HepG2 (cell line): ENCODE measurements around the gene NPB. TPM values are rescaled to one million over a fixed set of nuclear protein-coding genes. Genes with fewer than 3 reads are reported as not detected.

Experiments used
- AGO2 ChIP-seq: fragments of 200-400 bp; formaldehyde crosslinking; optimal IDR thresholded peaks from 2 replicates; pipeline ENCODE3; 2017; ENCODE audit warnings: mild to moderate bottlenecking, low read depth, low read length, moderate library complexity
- BRD4 ChIP-seq: sonication (generic); formaldehyde crosslinking; IDR thresholded peaks from 2 replicates; pipeline ENCODE4 v1.4.0; 2020; ENCODE audit warnings: missing genetic modification reagents
- GABPA ChIP-seq, 2 experiments: IDR thresholded peaks; 2 replicates each; pipeline ENCODE4 v1.6.1; 2011 to 2016; ENCODE audit warnings: low read depth in 2 of 2, low read length in 1 of 2, missing biosample characterization in 1 of 2, missing genetic modification characterization in 1 of 2
- HNRNPL ChIP-seq: fragments of 200-400 bp; formaldehyde crosslinking; IDR thresholded peaks from 2 replicates; pipeline ENCODE4 v1.6.1; 2017; ENCODE audit warnings: mild to moderate bottlenecking, low read depth, low read length
- KLF15 ChIP-seq: sonication (generic); formaldehyde crosslinking; IDR thresholded peaks from 2 replicates; pipeline ENCODE4 v1.8.1; 2023; ENCODE audit warnings: borderline replicate concordance, mild to moderate bottlenecking, inconsistent platforms, missing genetic modification reagents, mixed read lengths
- KLF16 ChIP-seq, 2 experiments: sonication (generic) in 1 of 2; formaldehyde crosslinking in 1 of 2; IDR thresholded peaks; 2 replicates each; pipeline versions ENCODE4 v1.6.1 to v1.8.0; 2016 to 2023; ENCODE audit warnings: missing genetic modification reagents in 2 of 2, missing compliant biosample characterization in 1 of 2
- NCOR1 ChIP-seq: fragments of 200-600 bp; sonication (generic); IDR thresholded peaks from 2 replicates; pipeline ENCODE4 v1.7.0; 2017; ENCODE audit warnings: antibody characterized with exemption, low read length, borderline replicate concordance
- RBFOX2 ChIP-seq: fragments of 200-400 bp; formaldehyde crosslinking; IDR thresholded peaks from 2 replicates; pipeline ENCODE4 v1.6.1; 2017; ENCODE audit warnings: low read depth, mild to moderate bottlenecking, low read length
- SALL1 ChIP-seq: sonication (generic); formaldehyde crosslinking; IDR thresholded peaks from 2 replicates; pipeline ENCODE4 v1.8.0; 2022; ENCODE audit warnings: mild to moderate bottlenecking, missing genetic modification reagents
- STAT5B ChIP-seq: sonication (generic); formaldehyde crosslinking; IDR thresholded peaks from 2 replicates; pipeline ENCODE4 v1.4.0; 2020; ENCODE audit warnings: missing genetic modification reagents
- ZBTB14 ChIP-seq: sonication (generic); formaldehyde crosslinking; IDR thresholded peaks from 2 replicates; pipeline ENCODE4 v1.4.0; 2020; ENCODE audit warnings: missing genetic modification reagents
- ZC3H13 ChIP-seq: sonication (generic); formaldehyde crosslinking; IDR thresholded peaks from 2 replicates; pipeline ENCODE4 v1.8.1; 2023; ENCODE audit warnings: mild to moderate bottlenecking, missing genetic modification reagents, moderate library complexity
- ZNF274 ChIP-seq: sonication (generic); formaldehyde crosslinking; IDR thresholded peaks from 2 replicates; pipeline ENCODE4 v1.5.1; 2020; ENCODE audit warnings: mild to moderate bottlenecking, missing genetic modification reagents
- ZNF280B ChIP-seq: sonication (generic); formaldehyde crosslinking; IDR thresholded peaks from 2 replicates; pipeline ENCODE4 v1.5.0; 2020; ENCODE audit warnings: missing genetic modification reagents, mild to moderate bottlenecking, borderline replicate concordance
- ZNF350 ChIP-seq: sonication (generic); formaldehyde crosslinking; IDR thresholded peaks from 2 replicates; pipeline ENCODE4 v1.4.0; 2020; ENCODE audit warnings: mild to moderate bottlenecking, low read depth, missing genetic modification reagents, borderline replicate concordance
- ZNF704 ChIP-seq: sonication (generic); formaldehyde crosslinking; IDR thresholded peaks from 2 replicates; pipeline ENCODE4 v1.8.1; 2023; ENCODE audit warnings: mild to moderate bottlenecking, inconsistent platforms, moderate library complexity, missing genetic modification reagents, borderline replicate concordance
- ZNF839 ChIP-seq: sonication (generic); formaldehyde crosslinking; IDR thresholded peaks from 2 replicates; pipeline ENCODE4 v1.4.0; 2020; ENCODE audit warnings: missing genetic modification reagents, mild to moderate bottlenecking, borderline replicate concordance
- polyA plus RNA-seq, 8 experiments: library from polyadenylated mRNA; depleted of rRNA in 3 of 8; stranded (reverse) in 7 of 8; unstranded in 1 of 8; fragments of >200 nt; fragmentation: Illumina TruSeq in 4 of 8; extraction: Trizol in 4 of 8; gene quantifications; 2 replicates each; pipeline versions ENCODE4 v1.2.1 to v1.2.3, GENCODE V29; 2011 to 2016; ENCODE audit warnings: low read depth in 4 of 8, missing spikeins in 1 of 8, mixed read lengths in 1 of 8; ENCODE audit not compliant: insufficient read depth in 1 of 8
- total RNA-seq, 5 experiments: library from RNA; depleted of rRNA; stranded (reverse); fragments of >200 nt; fragmentation: Illumina TruSeq; extraction: Trizol; gene quantifications; 2 replicates each; pipeline ENCODE4 v1.2.3, GENCODE V29; 2016; ENCODE audit warnings: low read depth in 1 of 5
- TF ChIP-seq, protein P1 (sequence below): sonication (generic); formaldehyde crosslinking; IDR thresholded peaks from 2 replicates; pipeline ENCODE4 v1.5.1; 2020; ENCODE audit warnings: missing genetic modification reagents, mild to moderate bottlenecking, borderline replicate concordance

The NPB gene
- total and polyA plus RNA-seq, 2 of the 13 experiments (the other 11 are each of a cell fraction or from before 2014, with no cell fraction given), result 0.11 to 0.93 TPM

DNA sequence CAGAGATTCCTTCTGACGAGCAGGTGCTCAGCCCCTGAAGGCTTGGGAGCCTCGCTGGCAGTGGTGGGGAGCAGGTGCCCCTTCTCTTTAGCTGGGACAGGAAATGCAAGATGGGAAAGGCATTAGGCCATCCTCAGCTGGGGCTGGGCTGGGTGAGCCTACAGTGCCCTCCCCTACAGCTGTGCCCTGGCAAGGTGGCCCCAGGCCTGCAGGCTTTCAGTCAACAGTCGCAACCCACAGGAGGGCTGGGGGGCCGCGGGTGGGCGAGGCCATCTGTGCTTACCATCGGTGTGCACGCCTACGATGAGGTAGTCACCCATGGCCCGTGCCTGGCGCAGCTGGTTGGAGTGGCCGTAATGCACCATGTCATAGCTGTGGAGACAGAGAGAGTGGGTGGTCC, 7.2 kb downstream of the NPB start (continued):
- no peak for TF ChIP-seq NCOR1
- peak; percentile 18; the same call in 1 of the 2 replicates for TF ChIP-seq ZNF350 (CRISPR knock-in tag)
- peak; percentile 27; the same call in 1 of the 2 replicates for TF ChIP-seq KLF15 (CRISPR knock-in tag)
- TF ChIP-seq ZC3H13, result 0 out of 2 replicates have a peak, but pooled peaks have one; percentile 43
- peak; percentile 78 for TF ChIP-seq AGO2
- 0 out of 2 replicates have a peak, but pooled peaks have one; percentile 9 for TF ChIP-seq ZBTB14 (CRISPR knock-in tag)
- 0 out of 2 replicates have a peak, but pooled peaks have one; percentile 14 for TF ChIP-seq ZNF280B (CRISPR knock-in tag)
- TF ChIP-seq, protein P1, sequence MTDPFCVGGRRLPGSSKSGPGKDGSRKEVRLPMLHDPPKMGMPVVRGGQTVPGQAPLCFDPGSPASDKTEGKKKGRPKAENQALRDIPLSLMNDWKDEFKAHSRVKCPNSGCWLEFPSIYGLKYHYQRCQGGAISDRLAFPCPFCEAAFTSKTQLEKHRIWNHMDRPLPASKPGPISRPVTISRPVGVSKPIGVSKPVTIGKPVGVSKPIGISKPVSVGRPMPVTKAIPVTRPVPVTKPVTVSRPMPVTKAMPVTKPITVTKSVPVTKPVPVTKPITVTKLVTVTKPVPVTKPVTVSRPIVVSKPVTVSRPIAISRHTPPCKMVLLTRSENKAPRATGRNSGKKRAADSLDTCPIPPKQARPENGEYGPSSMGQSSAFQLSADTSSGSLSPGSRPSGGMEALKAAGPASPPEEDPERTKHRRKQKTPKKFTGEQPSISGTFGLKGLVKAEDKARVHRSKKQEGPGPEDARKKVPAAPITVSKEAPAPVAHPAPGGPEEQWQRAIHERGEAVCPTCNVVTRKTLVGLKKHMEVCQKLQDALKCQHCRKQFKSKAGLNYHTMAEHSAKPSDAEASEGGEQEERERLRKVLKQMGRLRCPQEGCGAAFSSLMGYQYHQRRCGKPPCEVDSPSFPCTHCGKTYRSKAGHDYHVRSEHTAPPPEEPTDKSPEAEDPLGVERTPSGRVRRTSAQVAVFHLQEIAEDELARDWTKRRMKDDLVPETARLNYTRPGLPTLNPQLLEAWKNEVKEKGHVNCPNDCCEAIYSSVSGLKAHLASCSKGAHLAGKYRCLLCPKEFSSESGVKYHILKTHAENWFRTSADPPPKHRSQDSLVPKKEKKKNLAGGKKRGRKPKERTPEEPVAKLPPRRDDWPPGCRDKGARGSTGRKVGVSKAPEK (CRISPR knock-in tag), result no peak
- peak; percentile 68 for TF ChIP-seq RBFOX2
- 0 out of 2 replicates have a peak, but pooled peaks have one; percentile 56 for TF ChIP-seq ZNF839
- TF ChIP-seq GABPA (IDR thresholded peaks at IDR 0.05; ENCODE audit: low read depth, low read length), result no peak
- no peak for TF ChIP-seq GABPA (CRISPR knock-in tag; IDR thresholded peaks at IDR 0.05; ENCODE audit: low read depth)
- 0 out of 4 replicates have a peak, but pooled peaks of 1 of the 2 experiments have one; percentile 80 for TF ChIP-seq KLF16 (CRISPR knock-in tag; IDR thresholded peaks at IDR 0.05)
- 0 out of 2 replicates have a peak, but pooled peaks have one; percentile 16 for TF ChIP-seq HNRNPL
- TF ChIP-seq BRD4 (CRISPR knock-in tag), result 0 out of 2 replicates have a peak, but pooled peaks have one; percentile 43
- TF ChIP-seq SALL1 (CRISPR knock-in tag), result peak; percentile 23; the same call in 1 of the 2 replicates
- no peak for TF ChIP-seq STAT5B (CRISPR knock-in tag)
- TF ChIP-seq ZNF704, result 0 out of 2 replicates have a peak, but pooled peaks have one; percentile 62
- TF ChIP-seq ZNF274, result 0 out of 2 replicates have a peak, but pooled peaks have one; percentile 33
